Breast epithelium (tissue), 4 donors: ENCODE results near the gene NR2F1-AS1. TPM values are rescaled to one million over a fixed set of nuclear protein-coding genes. Genes with fewer than 3 reads are reported as not detected.

Source experiments
- DNase-seq, 2 donors: peaks; one replicate each; pipeline ENCODE4 v3.0.0-alpha.2; 2019; ENCODE audit warnings: low spot score in 2 of 2
- H3K27ac ChIP-seq, 2 donors: fragments of 200-600 bp; sonication (generic) in 1 of 2; one replicate each; pipeline ENCODE4 v1.5.1; 2016 to 2019; ENCODE audit warnings: mild to moderate bottlenecking in 1 of 2
- H3K27me3 ChIP-seq, 2 donors: fragments of 200-600 bp; sonication (generic) in 1 of 2; one replicate each; pipeline versions ENCODE4 v1.5.1 to v1.6.0; 2017 to 2019; ENCODE audit warnings: control low read depth in 1 of 2, mild to moderate bottlenecking in 1 of 2
- H3K36me3 ChIP-seq: fragments of 200-600 bp; one replicate; pipeline ENCODE4 v1.5.1; 2019
- H3K4me1 ChIP-seq, 2 donors: fragments of 200-600 bp; sonication (generic); one replicate each; pipeline ENCODE4 v1.5.1; 2016 to 2019; ENCODE audit warnings: control low read depth in 1 of 2
- H3K4me3 ChIP-seq, 3 donors: fragments of 200-600 bp; sonication (generic); 1 replicate in 2 of 3; 2 replicates in 1 of 3; pipeline ENCODE4 v1.5.1; 2016 to 2019; ENCODE audit warnings: mild to moderate bottlenecking in 3 of 3, moderate library complexity in 2 of 3
- H3K9me3 ChIP-seq, 2 donors: fragments of 200-600 bp; sonication (generic) in 1 of 2; one replicate each; pipeline ENCODE4 v1.5.1; 2016 to 2019; ENCODE audit warnings: control low read depth in 1 of 2
- CTCF ChIP-seq, 3 donors: fragments of 450-650 bp; IDR thresholded peaks; one replicate each; pipeline ENCODE4 v1.5.1; 2016 to 2017; ENCODE audit warnings: antibody characterized with exemption in 3 of 3, mild to moderate bottlenecking in 3 of 3, moderate library complexity in 3 of 3
- POLR2A ChIP-seq: fragments of 450-650 bp; IDR thresholded peaks from one replicate; pipeline ENCODE4 v1.6.1; 2016; ENCODE audit warnings: antibody characterized with exemption, mild to moderate bottlenecking, moderate library complexity
- POLR2AphosphoS5 ChIP-seq, 3 donors: sonication (generic); formaldehyde crosslinking; IDR thresholded peaks; one replicate each; pipeline ENCODE4 v1.6.1; 2017; ENCODE audit warnings: antibody characterized with exemption in 3 of 3
- intact Hi-C: fragments of 100-400 bp; cut with DNase I; formaldehyde crosslinking; loops from one replicate; pipeline ENCODE4 v1.15.1; 2023; ENCODE audit warnings: low total_unique reads
- total RNA-seq, 3 donors: library from RNA; depleted of rRNA; stranded (reverse); fragments of >200 nt; gene quantifications; one replicate each; pipeline ENCODE4 v1.1.0, GENCODE V29; 2016

NR2F1-AS1 gene
- total RNA-seq, 3 donors from 2014 or later, result 7.0 to 17.4 (median 15.2) TPM

- H3K4me1 ChIP-seq, result no peaks in the 10 kb centered on the region
- no peak overlapping the region for H3K4me3 ChIP-seq
- peaks cover 0 to 76% of the 10 kb centered on the region in 2 donors for H3K27me3 ChIP-seq
- H3K27ac ChIP-seq, result no peak overlapping the region
- intact Hi-C loops, result loop anchor here (5.0 kb wide), 1 partner anchor 192 kb away; no protein-coding TSS in a partner anchor
- no peaks in the 10 kb centered on the region for H3K9me3 ChIP-seq
- DNase-seq, result no peak
- TF ChIP-seq CTCF (IDR thresholded peaks at IDR 0.05) (no peak), POLR2A (no peak), POLR2AphosphoS5 (IDR thresholded peaks at IDR 0.05) (no peak)
- H3K36me3 ChIP-seq, result no peaks in the 10 kb centered on the region
Measured at GRCh38 chr5:93610581-93611272, 29.7 kb upstream of the NR2F1-AS1 start.

GRCh38 chr5:93609762-93610161 is 28.7 kb upstream of the NR2F1-AS1 start:
- TF ChIP-seq POLR2AphosphoS5 (IDR thresholded peaks at IDR 0.05) (no peak), POLR2A (no peak), CTCF (IDR thresholded peaks at IDR 0.05) (no peak)
- Histone ChIP-seq H3K36me3 (no peaks in the 10 kb centered on the region), H3K4me3 (no peak overlapping the region), H3K9me3 (no peaks in the 10 kb centered on the region), H3K27me3 (peaks cover 0 to 86% of the 10 kb centered on the region in 2 donors), H3K4me1 (no peaks in the 10 kb centered on the region), H3K27ac (no peak overlapping the region)
- no peak for DNase-seq
- intact Hi-C loops, result loop anchor here (5.0 kb wide), 1 partner anchor 193 kb away; no protein-coding TSS in a partner anchor

DNA sequence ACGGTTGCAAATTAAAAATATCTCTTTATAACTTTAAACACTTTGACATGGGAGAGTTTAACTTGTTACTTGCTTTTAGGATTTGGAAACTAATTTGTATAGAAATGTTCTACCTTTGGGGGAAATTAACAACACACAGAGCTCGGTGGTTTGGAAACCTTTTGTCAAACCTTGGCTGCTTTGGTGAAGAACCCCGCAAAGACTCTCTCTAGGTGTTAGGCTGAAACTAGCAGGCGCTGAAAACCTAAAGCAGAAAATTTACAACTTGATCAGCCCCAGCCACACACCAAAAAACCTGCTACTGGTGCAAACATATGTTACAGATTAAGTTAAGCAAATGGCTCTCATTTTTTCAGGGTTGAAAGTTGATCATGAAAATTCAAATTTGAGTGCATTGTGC is 27.8 kb upstream of the NR2F1-AS1 start:
- intact Hi-C loops, result no loop called here
- Histone ChIP-seq H3K27ac (no peak overlapping the region), H3K4me3 (no peak overlapping the region), H3K27me3 (peaks cover 0 to 92% of the 10 kb centered on the region in 2 donors), H3K9me3 (no peaks in the 10 kb centered on the region), H3K36me3 (no peaks in the 10 kb centered on the region), H3K4me1 (no peaks in the 10 kb centered on the region)
- TF ChIP-seq POLR2A (no peak), POLR2AphosphoS5 (IDR thresholded peaks at IDR 0.05) (no peak), CTCF (IDR thresholded peaks at IDR 0.05) (no peak)
- DNase-seq, result no peak

GRCh38 chr5:93607367-93608258 is 26.6 kb upstream of the NR2F1-AS1 start:
- Histone ChIP-seq H3K27ac (no peak overlapping the region), H3K27me3 (peaks cover 0 to 91% of the 10 kb centered on the region in 2 donors), H3K9me3 (no peaks in the 10 kb centered on the region), H3K36me3 (no peaks in the 10 kb centered on the region), H3K4me3 (peak overlapping the region in 1 of 3 donors; percentile 24), H3K4me1 (no peaks in the 10 kb centered on the region)
- TF ChIP-seq CTCF (IDR thresholded peaks at IDR 0.05) (no peak), POLR2A (no peak), POLR2AphosphoS5 (IDR thresholded peaks at IDR 0.05) (no peak)
- intact Hi-C loops, result no loop called here
- DNase-seq, result no peak

- DNase-seq, result no peak
- Histone ChIP-seq H3K27me3 (peaks cover 0 to 91% of the 10 kb centered on the region in 2 donors), H3K36me3 (no peaks in the 10 kb centered on the region), H3K27ac (no peak overlapping the region), H3K4me3 (no peak overlapping the region), H3K9me3 (no peaks in the 10 kb centered on the region), H3K4me1 (no peaks in the 10 kb centered on the region)
- intact Hi-C loops, result no loop called here
- no peak for TF ChIP-seq CTCF (IDR thresholded peaks at IDR 0.05)
- no peak for TF ChIP-seq POLR2AphosphoS5 (IDR thresholded peaks at IDR 0.05)
- no peak for TF ChIP-seq POLR2A
Measured at GRCh38 chr5:93606382-93606752, 25.3 kb upstream of the NR2F1-AS1 start.
